Type B pancreatic cell (in vitro differentiated cells): ENCODE results near the gene CNOT10. TPM values are rescaled to one million over a fixed set of nuclear protein-coding genes. Genes with fewer than 3 reads are reported as not detected.
"Not testable (repeated sequence)": the region's sequence is repeated elsewhere in the genome, so short reads cannot be mapped to it uniquely, and the experiment has no call there.

Experiments
- DNase-seq: peaks from one replicate; pipeline ENCODE4 v3.0.0; 2021; ENCODE audit warnings: mixed read lengths; ENCODE audit not compliant: unreplicated experiment; ENCODE audit errors: extremely low spot score
- H3K27ac Mint-ChIP-seq: 2 replicates; pipeline ENCODE4 v1.8.0; 2021; ENCODE audit warnings: mild to moderate bottlenecking, mixed read lengths
- H3K27me3 Mint-ChIP-seq: 2 replicates; pipeline ENCODE4 v1.8.0; 2021; ENCODE audit warnings: mixed read lengths
- H3K36me3 Mint-ChIP-seq: 2 replicates; pipeline ENCODE4 v1.8.0; 2021; ENCODE audit warnings: mixed read lengths
- H3K4me1 Mint-ChIP-seq: one replicate; pipeline ENCODE4 v1.8.0; 2021; ENCODE audit warnings: mixed read lengths; ENCODE audit not compliant: unreplicated experiment
- H3K4me3 Mint-ChIP-seq: 2 replicates; pipeline ENCODE4 v1.8.0; 2021; ENCODE audit warnings: mild to moderate bottlenecking, mixed read lengths
- H3K9me3 Mint-ChIP-seq: 2 replicates; pipeline ENCODE4 v1.8.0; 2021; ENCODE audit warnings: mixed read lengths
- CTCF ChIP-seq: fragments of 200-600 bp; sonication (generic); conservative IDR thresholded peaks from 2 replicates; pipeline ENCODE4 v1.5.0; 2021; ENCODE audit warnings: antibody characterized with exemption, mild to moderate bottlenecking
- total RNA-seq: library from RNA; stranded (reverse); gene quantifications from 2 replicates; pipeline ENCODE4 v1.2.1, GENCODE V29; 2021; ENCODE audit warnings: low replicate concordance

CNOT10 gene
- total RNA-seq, 1 donor from 2014 or later, result 42.8 TPM

- Mint-ChIP-seq H3K36me3 (peaks cover 11% of the 10 kb centered on the region), H3K9me3 (no peaks in the 10 kb centered on the region), H3K4me1 (peaks cover 6% of the 10 kb centered on the region), H3K27ac (peak overlapping the region; percentile 97), H3K4me3 (peak overlapping the region; percentile 96), H3K27me3 (peaks cover 6% of the 10 kb centered on the region)
- no peak for TF ChIP-seq CTCF
- peak; percentile 87 for DNase-seq
These were observed 95.8 kb downstream of the CNOT10 start for GRCh38 chr3:32780735-32781210.

- peaks cover 4% of the 10 kb centered on the region for H3K36me3 Mint-ChIP-seq
- peak overlapping the region; percentile 96 for H3K4me3 Mint-ChIP-seq
- H3K4me1 Mint-ChIP-seq, result peaks cover 6% of the 10 kb centered on the region
- peak; percentile 91 for TF ChIP-seq CTCF
- H3K27ac Mint-ChIP-seq, result peak overlapping the region; percentile 97
- H3K27me3 Mint-ChIP-seq, result peaks cover 6% of the 10 kb centered on the region
- no peaks in the 10 kb centered on the region for H3K9me3 Mint-ChIP-seq
- peak; percentile 86 for DNase-seq
These were observed 96.4 kb downstream of the CNOT10 start for GRCh38 chr3:32781211-32781968.

GRCh38 chr3:32781969-32782270 lies 96.9 kb downstream of the CNOT10 start:
- H3K27me3 Mint-ChIP-seq, DNase-seq, H3K36me3 Mint-ChIP-seq, H3K4me1 Mint-ChIP-seq, H3K9me3 Mint-ChIP-seq: not testable (repeated sequence)
- peak overlapping the region; percentile 75 for H3K27ac Mint-ChIP-seq
- peak overlapping the region; percentile 54 for H3K4me3 Mint-ChIP-seq

- peaks cover 6% of the 10 kb centered on the region for H3K4me1 Mint-ChIP-seq
- peak overlapping the region; percentile 75 for H3K27ac Mint-ChIP-seq
- H3K4me3 Mint-ChIP-seq, result peak overlapping the region; percentile 54
- H3K9me3 Mint-ChIP-seq, result no peaks in the 10 kb centered on the region
- no peak for DNase-seq
- TF ChIP-seq CTCF, result no peak
- H3K27me3 Mint-ChIP-seq, result peaks cover 6% of the 10 kb centered on the region
- peaks cover 4% of the 10 kb centered on the region for H3K36me3 Mint-ChIP-seq
These were observed 97.4 kb downstream of the CNOT10 start for GRCh38 chr3:32782407-32782806.

- H3K4me1 Mint-ChIP-seq, result peaks cover 13% of the 10 kb centered on the region
- no peak overlapping the region for H3K4me3 Mint-ChIP-seq
- H3K9me3 Mint-ChIP-seq, result no peaks in the 10 kb centered on the region
- H3K27me3 Mint-ChIP-seq, result no peaks in the 10 kb centered on the region
- no peak for TF ChIP-seq CTCF
- H3K27ac Mint-ChIP-seq, result no peak overlapping the region
- no peaks in the 10 kb centered on the region for H3K36me3 Mint-ChIP-seq
- DNase-seq, result no peak
These were observed 106.8 kb downstream of the CNOT10 start for GRCh38 chr3:32791833-32792232.

- Mint-ChIP-seq H3K4me1 (peaks cover 13% of the 10 kb centered on the region), H3K36me3 (no peaks in the 10 kb centered on the region), H3K27me3 (no peaks in the 10 kb centered on the region), H3K9me3 (no peaks in the 10 kb centered on the region), H3K27ac (peak overlapping the region; percentile 54), H3K4me3 (no peak overlapping the region)
- DNase-seq, result no peak
- no peak for TF ChIP-seq CTCF
These were observed 109.7 kb downstream of the CNOT10 start for GRCh38 chr3:32794487-32795308.

GRCh38 chr3:32796384-32796950 lies 111.5 kb downstream of the CNOT10 start:
- Mint-ChIP-seq H3K27ac (peak overlapping the region; percentile 69), H3K4me1 (peaks cover 22% of the 10 kb centered on the region)
- H3K9me3 Mint-ChIP-seq, H3K36me3 Mint-ChIP-seq, H3K4me3 Mint-ChIP-seq, H3K27me3 Mint-ChIP-seq, DNase-seq: not testable (repeated sequence)
